ENCODE data around the gene MMAB.
A peak's percentile ranks its signal among the peaks of the same experiment; 100 is the strongest.

MMAB gene

GRCh38 chr12:109518820-109519665 is 54.3 kb downstream of the MMAB start:
- TF ChIP-seq CTCF (conservative IDR thresholded peaks at IDR 0.05; ENCODE audit: control insufficient read depth, insufficient read depth, low read depth, low read length) = peak; percentile 94
- no peak overlapping the region for H3K4me3 ChIP-seq (ENCODE audit: control insufficient read depth, low read depth, low read length)
- peak; percentile 91 for DNase-seq (ENCODE audit: low read depth)

GRCh38 chr12:109517619-109518018 is 55.7 kb downstream of the MMAB start:
- DNase-seq (ENCODE audit: low read depth) = no peak
- H3K4me3 ChIP-seq (ENCODE audit: control insufficient read depth, low read depth, low read length) = no peak overlapping the region
- TF ChIP-seq CTCF (conservative IDR thresholded peaks at IDR 0.05; ENCODE audit: control insufficient read depth, insufficient read depth, low read depth, low read length) = no peak

GRCh38 chr12:109513977-109514376 is 59.3 kb downstream of the MMAB start:
- TF ChIP-seq CTCF (conservative IDR thresholded peaks at IDR 0.05; ENCODE audit: control insufficient read depth, insufficient read depth, low read depth, low read length) = no peak
- H3K4me3 ChIP-seq (ENCODE audit: control insufficient read depth, low read depth, low read length) = no peak overlapping the region
- DNase-seq (ENCODE audit: low read depth) = no peak

DNA sequence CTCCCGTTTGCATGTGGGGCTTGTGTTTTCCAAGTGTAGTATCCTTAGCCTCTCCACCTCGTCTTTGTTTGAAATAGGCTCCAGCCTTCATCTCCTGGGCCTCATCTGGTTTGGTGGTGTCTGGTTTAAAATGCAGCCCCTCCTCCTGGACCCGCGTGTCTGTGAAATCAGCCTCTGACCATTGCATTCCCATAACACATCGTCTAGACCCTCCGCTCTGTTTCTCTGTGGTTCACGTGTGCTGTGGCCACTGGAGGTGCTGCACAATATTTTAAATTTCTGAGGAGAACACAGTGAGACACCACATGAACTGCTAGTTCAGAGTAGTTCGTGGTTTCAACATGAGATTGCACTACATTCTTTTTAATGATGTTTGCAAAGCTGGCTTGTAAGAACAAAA is 60.3 kb downstream of the MMAB start:
- DNase-seq (ENCODE audit: low read depth) = no peak
- H3K4me3 ChIP-seq (ENCODE audit: control insufficient read depth, low read depth, low read length) = no peak overlapping the region
- no peak for TF ChIP-seq CTCF (conservative IDR thresholded peaks at IDR 0.05; ENCODE audit: control insufficient read depth, insufficient read depth, low read depth, low read length)

DNA sequence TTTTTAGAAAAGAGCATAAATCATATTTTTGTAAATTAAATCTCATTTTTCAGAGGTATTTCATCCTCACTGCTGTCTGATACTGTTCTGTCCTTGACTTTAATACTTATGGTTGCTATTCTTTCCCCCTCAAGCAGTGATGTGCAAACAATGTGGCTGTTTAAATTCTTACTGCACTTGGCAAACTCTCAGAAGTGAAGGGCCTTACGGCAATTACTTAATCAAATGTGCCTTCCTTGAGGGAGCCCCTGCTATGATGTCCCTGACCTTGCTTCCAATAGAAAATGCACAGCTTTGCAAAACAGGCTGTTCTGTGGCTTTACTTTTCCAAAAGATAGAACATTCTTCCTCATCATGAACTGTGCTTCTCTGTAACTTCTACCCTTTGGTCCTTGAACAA is 60.7 kb downstream of the MMAB start:
- no peak for TF ChIP-seq CTCF (conservative IDR thresholded peaks at IDR 0.05; ENCODE audit: control insufficient read depth, insufficient read depth, low read depth, low read length)

GRCh38 chr12:109510196-109510595 is 63.1 kb downstream of the MMAB start:
- no peak for DNase-seq (ENCODE audit: low read depth)
- no peak overlapping the region for H3K4me3 ChIP-seq (ENCODE audit: control insufficient read depth, low read depth, low read length)
- no peak for TF ChIP-seq CTCF (conservative IDR thresholded peaks at IDR 0.05; ENCODE audit: control insufficient read depth, insufficient read depth, low read depth, low read length)

More for the DNA sequence above, 60.7 kb downstream of the MMAB start:
- no peak for DNase-seq (ENCODE audit: low read depth)
- H3K4me3 ChIP-seq (ENCODE audit: control insufficient read depth, low read depth, low read length) = no peak overlapping the region
